Esophagus muscularis mucosa (tissue), 3 donors: ENCODE results near the gene IKZF2.

Experiments used
- POLR2A ChIP-seq: fragments of 450-650 bp; IDR thresholded peaks from one replicate; pipeline ENCODE4 v1.6.1; 2017; ENCODE audit warnings: antibody characterized with exemption, moderate library complexity, mild to moderate bottlenecking, low read depth
- TF ChIP-seq, protein P1 (sequence below), 3 experiments: fragments of 200-600 bp in 2 of 3; fragments of 450-650 bp in 1 of 3; sonication (generic) in 2 of 3; IDR thresholded peaks; one replicate each; pipeline ENCODE4 v1.5.1; 2017 to 2019; ENCODE audit warnings: antibody characterized with exemption in 3 of 3, mild to moderate bottlenecking in 2 of 3, moderate library complexity in 1 of 3

DNA sequence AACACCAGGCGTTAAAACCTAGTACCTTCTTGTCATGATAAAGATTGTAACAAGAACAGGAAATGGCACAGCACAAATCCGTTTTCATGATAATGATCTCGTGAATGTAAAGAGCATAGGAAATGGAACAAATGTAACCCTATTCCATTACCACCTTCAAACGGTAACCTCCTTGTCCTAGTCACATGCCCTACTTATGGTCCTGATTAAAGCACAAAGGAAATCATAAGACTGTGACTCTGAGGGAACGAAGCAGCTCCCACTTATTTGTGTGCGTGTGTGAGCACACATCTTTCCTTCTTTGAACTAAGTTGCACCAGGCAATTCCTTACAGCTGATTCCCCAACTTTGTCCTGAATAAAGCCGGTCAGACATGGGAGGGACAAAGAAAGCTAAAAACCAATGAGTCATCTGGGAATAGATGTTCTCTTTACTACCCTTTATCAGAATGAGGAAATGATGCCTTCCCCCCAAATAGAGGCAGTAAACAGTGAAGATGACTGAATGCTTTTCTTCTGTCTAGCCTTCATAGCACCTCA is 192.6 kb downstream of the IKZF2 start:
- TF ChIP-seq, protein P1, sequence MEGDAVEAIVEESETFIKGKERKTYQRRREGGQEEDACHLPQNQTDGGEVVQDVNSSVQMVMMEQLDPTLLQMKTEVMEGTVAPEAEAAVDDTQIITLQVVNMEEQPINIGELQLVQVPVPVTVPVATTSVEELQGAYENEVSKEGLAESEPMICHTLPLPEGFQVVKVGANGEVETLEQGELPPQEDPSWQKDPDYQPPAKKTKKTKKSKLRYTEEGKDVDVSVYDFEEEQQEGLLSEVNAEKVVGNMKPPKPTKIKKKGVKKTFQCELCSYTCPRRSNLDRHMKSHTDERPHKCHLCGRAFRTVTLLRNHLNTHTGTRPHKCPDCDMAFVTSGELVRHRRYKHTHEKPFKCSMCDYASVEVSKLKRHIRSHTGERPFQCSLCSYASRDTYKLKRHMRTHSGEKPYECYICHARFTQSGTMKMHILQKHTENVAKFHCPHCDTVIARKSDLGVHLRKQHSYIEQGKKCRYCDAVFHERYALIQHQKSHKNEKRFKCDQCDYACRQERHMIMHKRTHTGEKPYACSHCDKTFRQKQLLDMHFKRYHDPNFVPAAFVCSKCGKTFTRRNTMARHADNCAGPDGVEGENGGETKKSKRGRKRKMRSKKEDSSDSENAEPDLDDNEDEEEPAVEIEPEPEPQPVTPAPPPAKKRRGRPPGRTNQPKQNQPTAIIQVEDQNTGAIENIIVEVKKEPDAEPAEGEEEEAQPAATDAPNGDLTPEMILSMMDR (IDR thresholded peaks at IDR 0.05) = no peak
- no peak for TF ChIP-seq POLR2A
